T-helper 9 cell (primary cell): ENCODE measurements around the gene ALKBH3.

ENCODE experiments used
- DNase-seq: peaks from one replicate; pipeline ENCODE4 v3.0.0-alpha.2; 2020

ALKBH3 gene

GRCh38 chr11:43942662-43943371 lies 62.2 kb downstream of the ALKBH3 start:
- no peak for DNase-seq

GRCh38 chr11:43943372-43943930 lies 62.8 kb downstream of the ALKBH3 start:
- no peak for DNase-seq

- DNase-seq: no peak
Observed at GRCh38 chr11:43943931-43944751, 63.5 kb downstream of the ALKBH3 start.

- DNase-seq: peak; percentile 61
Observed at GRCh38 chr11:43944761-43945311, 64.2 kb downstream of the ALKBH3 start.

GRCh38 chr11:43947003-43947500 lies 66.4 kb downstream of the ALKBH3 start:
- no peak for DNase-seq

GRCh38 chr11:43947815-43948214 lies 67.2 kb downstream of the ALKBH3 start:
- no peak for DNase-seq

- no peak for DNase-seq
Observed at GRCh38 chr11:43948341-43949225, 68.0 kb downstream of the ALKBH3 start.

- no peak for DNase-seq
Observed at GRCh38 chr11:43950311-43950855, 69.8 kb downstream of the ALKBH3 start.

- DNase-seq: no peak
Observed at GRCh38 chr11:43951231-43951630, 70.6 kb downstream of the ALKBH3 start.

- no peak for DNase-seq
Observed at GRCh38 chr11:43952020-43952400, 71.4 kb downstream of the ALKBH3 start.

- no peak for DNase-seq
Observed at GRCh38 chr11:43952401-43953342, 72.0 kb downstream of the ALKBH3 start.

GRCh38 chr11:43953521-43953920 lies 72.9 kb downstream of the ALKBH3 start:
- DNase-seq: no peak

GRCh38 chr11:43954241-43954640 lies 73.6 kb downstream of the ALKBH3 start:
- no peak for DNase-seq

GRCh38 chr11:43955381-43956118 lies 74.9 kb downstream of the ALKBH3 start:
- no peak for DNase-seq

- DNase-seq: no peak
Observed at GRCh38 chr11:43957571-43957970, 76.9 kb downstream of the ALKBH3 start.

GRCh38 chr11:43959321-43959995 lies 78.8 kb downstream of the ALKBH3 start:
- DNase-seq: no peak

GRCh38 chr11:43962383-43963278 lies 82.0 kb downstream of the ALKBH3 start:
- DNase-seq: no peak

- DNase-seq: no peak
Observed at GRCh38 chr11:43963279-43963620, 82.6 kb downstream of the ALKBH3 start.

GRCh38 chr11:43967661-43968060 lies 87.0 kb downstream of the ALKBH3 start:
- no peak for DNase-seq
